IMR-90 (cell line): Measurements from ENCODE around the gene MTOR.

ENCODE experiments used
- BHLHE40 ChIP-seq: fragments of 150-350 bp; IDR thresholded peaks from 2 replicates; pipeline ENCODE4 v1.6.1; 2016; ENCODE audit warnings: mild to moderate bottlenecking, low read depth, low read length
- CEBPB ChIP-seq: IDR thresholded peaks from 2 replicates; pipeline ENCODE4 v1.6.1; 2012; ENCODE audit warnings: low read depth, low read length, improper control_type of control experiment
- CHD1 ChIP-seq: IDR thresholded peaks from 2 replicates; pipeline ENCODE4 v1.6.1; 2012; ENCODE audit warnings: low read depth, low read length, improper control_type of control experiment
- MAFK ChIP-seq: IDR thresholded peaks from 2 replicates; pipeline ENCODE4 v1.6.1; 2012; ENCODE audit warnings: low read depth, low read length, improper control_type of control experiment
- MXI1 ChIP-seq: IDR thresholded peaks from 2 replicates; pipeline ENCODE4 v1.6.1; 2012; ENCODE audit warnings: low read depth, mild to moderate bottlenecking, low read length, moderate library complexity, borderline replicate concordance
- POLR2A ChIP-seq: IDR thresholded peaks from 2 replicates; pipeline ENCODE4 v1.6.1; 2012; ENCODE audit warnings: mild to moderate bottlenecking, low read depth, low read length
- RAD21 ChIP-seq: IDR thresholded peaks from 2 replicates; pipeline ENCODE4 v1.6.1; 2012; ENCODE audit warnings: low read length, improper control_type of control experiment
- RCOR1 ChIP-seq: IDR thresholded peaks from 2 replicates; pipeline ENCODE4 v1.6.1; 2012; ENCODE audit warnings: mild to moderate bottlenecking, low read length, improper control_type of control experiment; ENCODE audit not compliant: insufficient replicate concordance
- SMC3 ChIP-seq: fragments of 150-350 bp; IDR thresholded peaks from 2 replicates; pipeline ENCODE4 v1.6.1; 2016; ENCODE audit warnings: low read depth, mild to moderate bottlenecking, antibody characterized with exemption, low read length, moderate library complexity
- TF ChIP-seq, protein P1 (sequence below): conservative IDR thresholded peaks from 2 replicates; pipeline ENCODE4 v1.5.1; 2012; ENCODE audit warnings: mild to moderate bottlenecking, low read depth, low read length, improper control_type of control experiment
- TF ChIP-seq, protein P2 (sequence below): fragments of 150-350 bp; IDR thresholded peaks from 2 replicates; pipeline ENCODE4 v1.6.1; 2016; ENCODE audit warnings: low read depth, mild to moderate bottlenecking, low read length, moderate library complexity, borderline replicate concordance
- TF ChIP-seq, protein P3 (sequence below): fragments of 150-350 bp; IDR thresholded peaks from 2 replicates; pipeline ENCODE4 v1.6.1; 2017; ENCODE audit warnings: mild to moderate bottlenecking, antibody characterized with exemption, low read length, low read depth

DNA sequence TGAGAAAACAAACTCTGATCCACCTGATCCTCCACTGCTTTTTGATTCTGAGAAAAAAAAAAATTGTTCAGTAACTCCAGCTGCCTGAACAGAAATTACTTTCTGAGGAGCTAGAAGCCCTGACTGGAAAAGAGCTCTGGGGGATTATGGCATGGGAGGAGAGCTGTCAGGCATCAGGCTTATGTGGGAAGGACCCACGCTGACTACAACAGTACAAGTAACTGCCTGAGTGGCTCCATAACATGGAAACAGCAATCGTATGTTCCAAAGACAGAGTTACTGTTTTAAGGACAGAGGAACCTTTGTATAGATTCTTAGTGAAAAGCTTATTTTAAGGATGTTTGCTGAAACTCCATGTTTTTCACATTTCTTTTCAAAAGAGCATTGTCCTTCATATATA is 74.4 kb downstream of the MTOR start:
- TF ChIP-seq SMC3 (no peak), CHD1 (no peak), POLR2A (no peak), MAFK (no peak), MXI1 (no peak), RCOR1 (no peak), BHLHE40 (no peak), RAD21 (no peak), CEBPB (no peak)
- TF ChIP-seq, protein P1, sequence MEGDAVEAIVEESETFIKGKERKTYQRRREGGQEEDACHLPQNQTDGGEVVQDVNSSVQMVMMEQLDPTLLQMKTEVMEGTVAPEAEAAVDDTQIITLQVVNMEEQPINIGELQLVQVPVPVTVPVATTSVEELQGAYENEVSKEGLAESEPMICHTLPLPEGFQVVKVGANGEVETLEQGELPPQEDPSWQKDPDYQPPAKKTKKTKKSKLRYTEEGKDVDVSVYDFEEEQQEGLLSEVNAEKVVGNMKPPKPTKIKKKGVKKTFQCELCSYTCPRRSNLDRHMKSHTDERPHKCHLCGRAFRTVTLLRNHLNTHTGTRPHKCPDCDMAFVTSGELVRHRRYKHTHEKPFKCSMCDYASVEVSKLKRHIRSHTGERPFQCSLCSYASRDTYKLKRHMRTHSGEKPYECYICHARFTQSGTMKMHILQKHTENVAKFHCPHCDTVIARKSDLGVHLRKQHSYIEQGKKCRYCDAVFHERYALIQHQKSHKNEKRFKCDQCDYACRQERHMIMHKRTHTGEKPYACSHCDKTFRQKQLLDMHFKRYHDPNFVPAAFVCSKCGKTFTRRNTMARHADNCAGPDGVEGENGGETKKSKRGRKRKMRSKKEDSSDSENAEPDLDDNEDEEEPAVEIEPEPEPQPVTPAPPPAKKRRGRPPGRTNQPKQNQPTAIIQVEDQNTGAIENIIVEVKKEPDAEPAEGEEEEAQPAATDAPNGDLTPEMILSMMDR = no peak
- TF ChIP-seq, protein P2, sequence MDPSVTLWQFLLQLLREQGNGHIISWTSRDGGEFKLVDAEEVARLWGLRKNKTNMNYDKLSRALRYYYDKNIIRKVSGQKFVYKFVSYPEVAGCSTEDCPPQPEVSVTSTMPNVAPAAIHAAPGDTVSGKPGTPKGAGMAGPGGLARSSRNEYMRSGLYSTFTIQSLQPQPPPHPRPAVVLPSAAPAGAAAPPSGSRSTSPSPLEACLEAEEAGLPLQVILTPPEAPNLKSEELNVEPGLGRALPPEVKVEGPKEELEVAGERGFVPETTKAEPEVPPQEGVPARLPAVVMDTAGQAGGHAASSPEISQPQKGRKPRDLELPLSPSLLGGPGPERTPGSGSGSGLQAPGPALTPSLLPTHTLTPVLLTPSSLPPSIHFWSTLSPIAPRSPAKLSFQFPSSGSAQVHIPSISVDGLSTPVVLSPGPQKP = no peak
- TF ChIP-seq, protein P3, sequence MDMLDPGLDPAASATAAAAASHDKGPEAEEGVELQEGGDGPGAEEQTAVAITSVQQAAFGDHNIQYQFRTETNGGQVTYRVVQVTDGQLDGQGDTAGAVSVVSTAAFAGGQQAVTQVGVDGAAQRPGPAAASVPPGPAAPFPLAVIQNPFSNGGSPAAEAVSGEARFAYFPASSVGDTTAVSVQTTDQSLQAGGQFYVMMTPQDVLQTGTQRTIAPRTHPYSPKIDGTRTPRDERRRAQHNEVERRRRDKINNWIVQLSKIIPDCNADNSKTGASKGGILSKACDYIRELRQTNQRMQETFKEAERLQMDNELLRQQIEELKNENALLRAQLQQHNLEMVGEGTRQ = no peak
